Caco-2 (cell line): Measurements from ENCODE around the gene RHOV. TPM values are rescaled to one million over a fixed set of nuclear protein-coding genes. Genes with fewer than 3 reads are reported as not detected.

Experiments used
- BruUV-seq: library from RNA; stranded (reverse); fragments of 400-500 nt; replicated peaks from 2 replicates; lab custom pipeline; 2021; lab: Mats Ljungman, UMichigan
- CTCF ChIA-PET: fragments of 300-600 bp; sonication (Branson Sonifier 250); formaldehyde crosslinking; loops from one replicate; lab custom pipeline; 2022; ENCODE audit warnings: antibody characterized with exemption; lab: Charles Lee
- POLR2A ChIA-PET: fragments of 300-600 bp; sonication (Branson Sonifier 250); formaldehyde crosslinking; loops from one replicate; lab custom pipeline; 2022; ENCODE audit warnings: antibody characterized with exemption; lab: Charles Lee
- DNase-seq, 2 experiments: peaks; one replicate each; pipeline versions ENCODE4 v3.0.0 to v3.0.0-alpha.2; 2020 to 2022
- H3K27me3 ChIP-seq: replicated peaks from 2 replicates; pipeline ENCODE4 v1.6.0; 2011; ENCODE audit warnings: low read length; ENCODE audit not compliant: control insufficient read depth, insufficient read depth
- H3K36me3 ChIP-seq: 2 replicates; pipeline ENCODE4 v1.5.1; 2011; ENCODE audit warnings: low read length; ENCODE audit not compliant: control insufficient read depth, insufficient read depth
- H3K4me1 ChIP-seq: fragments of 250-450 bp; sonication (Bioruptor Pico); 2 replicates; pipeline ENCODE4 v1.5.1; 2020; ENCODE audit warnings: mild to moderate bottlenecking
- H3K4me3 ChIP-seq: 2 replicates; pipeline ENCODE4 v1.5.1; 2011; ENCODE audit warnings: low read depth, mild to moderate bottlenecking, control low read depth, low read length
- H3K9me3 ChIP-seq: fragments of 250-450 bp; sonication (Bioruptor Pico); 2 replicates; pipeline ENCODE4 v1.5.1; 2020; ENCODE audit warnings: mild to moderate bottlenecking, moderate library complexity
- H3K27ac Mint-ChIP-seq: one replicate; pipeline ENCODE4 v1.8.0; 2022; ENCODE audit warnings: mixed read lengths; ENCODE audit not compliant: unreplicated experiment
- H3K27me3 Mint-ChIP-seq: one replicate; pipeline ENCODE4 v1.8.0; 2022; ENCODE audit warnings: mixed read lengths; ENCODE audit not compliant: insufficient read depth, unreplicated experiment
- H3K36me3 Mint-ChIP-seq: one replicate; pipeline ENCODE4 v1.8.0; 2022; ENCODE audit warnings: mild to moderate bottlenecking, mixed read lengths; ENCODE audit not compliant: insufficient read depth, unreplicated experiment
- H3K4me1 Mint-ChIP-seq: one replicate; pipeline ENCODE4 v1.8.0; 2022; ENCODE audit warnings: low read depth, mixed read lengths; ENCODE audit not compliant: unreplicated experiment
- H3K4me3 Mint-ChIP-seq: one replicate; pipeline ENCODE4 v1.8.0; 2022; ENCODE audit warnings: mild to moderate bottlenecking, moderate library complexity, mixed read lengths; ENCODE audit not compliant: unreplicated experiment
- H3K9me3 Mint-ChIP-seq: one replicate; pipeline ENCODE4 v1.8.0; 2022; ENCODE audit warnings: mixed read lengths; ENCODE audit not compliant: unreplicated experiment
- intact Hi-C: fragments of 100-400 bp; cut with micrococcal nuclease; formaldehyde crosslinking; loops from one replicate; pipeline ENCODE4 v1.10.0; 2022; ENCODE audit not compliant: unreplicated experiment
- total RNA-seq: library from RNA; stranded (reverse); gene quantifications from 2 replicates; pipeline ENCODE4 v1.2.3, GENCODE V29; 2022
- TF ChIP-seq, protein P1 (sequence below), 2 experiments: fragments of 200-600 bp in 1 of 2; IDR thresholded peaks; 1 replicate in 1 of 2; 2 replicates in 1 of 2; pipeline versions ENCODE4 v1.5.1 to v1.8.0; 2011 to 2022; ENCODE audit warnings: antibody characterized with exemption in 1 of 2, control low read depth in 1 of 2, inconsistent platforms in 1 of 2, low read depth in 1 of 2, low read length in 1 of 2, mild to moderate bottlenecking in 1 of 2, moderate library complexity in 1 of 2; ENCODE audit not compliant: insufficient read depth in 1 of 2, severe bottlenecking in 1 of 2, unreplicated experiment in 1 of 2

The RHOV gene
- total RNA-seq, 1 experiment from 2014 or later = 4.4 TPM

GRCh38 chr15:40825661-40826422 is 48.2 kb downstream of the RHOV start:
- H3K4me3 Mint-ChIP-seq = peak overlapping the region; percentile 59
- Histone ChIP-seq H3K4me3 (no peak overlapping the region), H3K4me1 (peaks cover 59% of the 10 kb centered on the region), H3K9me3 (no peaks in the 10 kb centered on the region), H3K36me3 (no peaks in the 10 kb centered on the region), H3K27me3 (no peaks in the 10 kb centered on the region)
- ChIA-PET POLR2A (interaction anchor here (0.6 to 1.3 kb wide), 4 partner anchors 10 to 103 kb away, joined by 3 to 5 read pairs (median 4); partner anchors contain the start of genes DLL4 and SPINT1), CTCF (interaction anchor here (0.5 to 1.0 kb wide), 3 partner anchors 25 to 48 kb away, joined by 3 to 5 read pairs (median 4); partner anchors contain the start of gene RHOV)
- no peaks in the 10 kb centered on the region for H3K27me3 Mint-ChIP-seq
- no TSS peak for BruUV-seq
- H3K36me3 Mint-ChIP-seq = no peaks in the 10 kb centered on the region
- H3K27ac Mint-ChIP-seq = peak overlapping the region; percentile 65
- TF ChIP-seq, protein P1, sequence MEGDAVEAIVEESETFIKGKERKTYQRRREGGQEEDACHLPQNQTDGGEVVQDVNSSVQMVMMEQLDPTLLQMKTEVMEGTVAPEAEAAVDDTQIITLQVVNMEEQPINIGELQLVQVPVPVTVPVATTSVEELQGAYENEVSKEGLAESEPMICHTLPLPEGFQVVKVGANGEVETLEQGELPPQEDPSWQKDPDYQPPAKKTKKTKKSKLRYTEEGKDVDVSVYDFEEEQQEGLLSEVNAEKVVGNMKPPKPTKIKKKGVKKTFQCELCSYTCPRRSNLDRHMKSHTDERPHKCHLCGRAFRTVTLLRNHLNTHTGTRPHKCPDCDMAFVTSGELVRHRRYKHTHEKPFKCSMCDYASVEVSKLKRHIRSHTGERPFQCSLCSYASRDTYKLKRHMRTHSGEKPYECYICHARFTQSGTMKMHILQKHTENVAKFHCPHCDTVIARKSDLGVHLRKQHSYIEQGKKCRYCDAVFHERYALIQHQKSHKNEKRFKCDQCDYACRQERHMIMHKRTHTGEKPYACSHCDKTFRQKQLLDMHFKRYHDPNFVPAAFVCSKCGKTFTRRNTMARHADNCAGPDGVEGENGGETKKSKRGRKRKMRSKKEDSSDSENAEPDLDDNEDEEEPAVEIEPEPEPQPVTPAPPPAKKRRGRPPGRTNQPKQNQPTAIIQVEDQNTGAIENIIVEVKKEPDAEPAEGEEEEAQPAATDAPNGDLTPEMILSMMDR (IDR thresholded peaks at IDR 0.05; ENCODE audit: insufficient read depth in 1 of 2, low read depth in 1 of 2, low read length in 1 of 2, severe bottlenecking in 1 of 2, unreplicated experiment in 1 of 2) = no peak
- no peaks in the 10 kb centered on the region for H3K9me3 Mint-ChIP-seq
- peaks cover 37% of the 10 kb centered on the region for H3K4me1 Mint-ChIP-seq
- peak; percentile 81 to 84 for DNase-seq
- intact Hi-C loops = loop anchor here (1.0 kb wide), 3 partner anchors 19 to 31 kb away; partner anchors contain the start of genes DNAJC17 and ZFYVE19

- no peaks in the 10 kb centered on the region for H3K27me3 Mint-ChIP-seq
- CTCF ChIA-PET = interaction anchor here (0.6 to 1.4 kb wide), 4 partner anchors 13 to 144 kb away, joined by 3 to 5 read pairs (median 4); no protein-coding TSS in a partner anchor
- intact Hi-C loops = no loop called here
These were observed 50.3 kb downstream of the RHOV start for GRCh38 chr15:40823572-40824343.

More at GRCh38 chr15:40823572-40824343, 50.3 kb downstream of the RHOV start:
- Histone ChIP-seq H3K27me3 (no peaks in the 10 kb centered on the region), H3K9me3 (no peaks in the 10 kb centered on the region), H3K4me3 (no peak overlapping the region), H3K4me1 (peaks cover 55% of the 10 kb centered on the region), H3K36me3 (no peaks in the 10 kb centered on the region)
- no TSS peak for BruUV-seq
- Mint-ChIP-seq H3K27ac (peak overlapping the region; percentile 65), H3K4me1 (peaks cover 37% of the 10 kb centered on the region), H3K36me3 (no peaks in the 10 kb centered on the region), H3K9me3 (no peaks in the 10 kb centered on the region), H3K4me3 (no peak overlapping the region)
- POLR2A ChIA-PET = interaction anchor here (0.6 kb wide), 1 partner anchor 66 kb away, joined by 3 read pairs; no protein-coding TSS in a partner anchor
- DNase-seq = peak in 1 of 2 experiments; percentile 39
- TF ChIP-seq, protein P1 (IDR thresholded peaks at IDR 0.05; ENCODE audit: insufficient read depth in 1 of 2, low read depth in 1 of 2, low read length in 1 of 2, severe bottlenecking in 1 of 2, unreplicated experiment in 1 of 2) = no peak

Other genes starting within 250 kb of the RHOV start
- 37.8 and 47.0 TPM in 2 replicates for gene RAD51, start 179.1 kb downstream of the RHOV start, total RNA-seq
- 46.3 and 48.0 TPM in 2 replicates for gene RMDN3, start 119.0 kb downstream of the RHOV start, total RNA-seq
- 54.4 and 59.2 TPM in 2 replicates for gene GCHFR, start 110.2 kb downstream of the RHOV start, total RNA-seq
- 0.91 and 1.3 TPM in 2 replicates for gene C15orf62, start 104.3 kb downstream of the RHOV start, total RNA-seq
- 26.7 and 26.9 TPM in 2 replicates for gene ZFYVE19, start 67.1 kb downstream of the RHOV start, total RNA-seq
- 26.3 and 30.1 TPM in 2 replicates for gene DNAJC17, start 66.8 kb downstream of the RHOV start, total RNA-seq
- gene PPP1R14D, start 45.5 kb downstream of the RHOV start, total RNA-seq = 0.43 TPM in 1 of 2 replicates, not detected in the other
- gene SPINT1, start 30.2 kb downstream of the RHOV start, total RNA-seq = 290 and 305 TPM in 2 replicates
- 27.3 and 29.3 TPM in 2 replicates for gene VPS18, start 20.2 kb upstream of the RHOV start, total RNA-seq
- 3.4 TPM in 2 replicates for gene DLL4, start 55.1 kb upstream of the RHOV start, total RNA-seq
- 54.0 and 55.8 TPM in 2 replicates for gene CHAC1, start 79.2 kb upstream of the RHOV start, total RNA-seq
- 24.4 and 25.3 TPM in 2 replicates for gene INO80, start 242.0 kb upstream of the RHOV start, total RNA-seq